ENCODE measurements around the gene MBP. TPM values are rescaled to one million over a fixed set of nuclear protein-coding genes. Genes with fewer than 3 reads are reported as not detected.

The MBP gene
- total and polyA plus RNA-seq, 9 donors: 8.7 to 23.0 (median 11.2) TPM

- Histone ChIP-seq H3K4me1 (ENCODE audit: control insufficient read depth, insufficient read depth, low read length) (peaks cover 31% of the 10 kb centered on the region), H3K9me3 (replicated peaks; ENCODE audit: control insufficient read depth, low read depth, low read length) (no peaks in the 10 kb centered on the region), H3K4me3 (ENCODE audit: low read length) (no peak overlapping the region), H3K36me3 (ENCODE audit: control insufficient read depth, insufficient read depth, low read length) (no peaks in the 10 kb centered on the region), H3K27ac (ENCODE audit: low read length) (peak overlapping the region; percentile 25), H3K27me3 (ENCODE audit: control insufficient read depth, insufficient read depth, low read length) (peaks cover 23% of the 10 kb centered on the region)
- DNase-seq: peak; percentile 78
- no CpG with 5 or more reads among the region's 11 CpGs for WGBS (ENCODE audit: insufficient coverage)
Observed at GRCh38 chr18:77127769-77128671, 4.6 kb downstream of the MBP start.

GRCh38 chr18:77124452-77124922 lies 8.1 kb downstream of the MBP start:
- H3K36me3 ChIP-seq (ENCODE audit: control insufficient read depth, insufficient read depth, low read length): no peaks in the 10 kb centered on the region
- no peaks in the 10 kb centered on the region for H3K9me3 ChIP-seq (replicated peaks; ENCODE audit: control insufficient read depth, low read depth, low read length)
- no peak overlapping the region for H3K27ac ChIP-seq (ENCODE audit: low read length)
- H3K4me3 ChIP-seq (ENCODE audit: low read length): no peak overlapping the region
- H3K27me3 ChIP-seq (ENCODE audit: control insufficient read depth, insufficient read depth, low read length): no peaks in the 10 kb centered on the region
- peaks cover 14% of the 10 kb centered on the region for H3K4me1 ChIP-seq (ENCODE audit: control insufficient read depth, insufficient read depth, low read length)
- peak; percentile 78 for DNase-seq
- 38% methylated on average over 2 of the region's 9 CpGs for WGBS (ENCODE audit: insufficient coverage)

GRCh38 chr18:77123320-77124231 lies 9.0 kb downstream of the MBP start:
- Histone ChIP-seq H3K27ac (ENCODE audit: low read length) (no peak overlapping the region), H3K9me3 (replicated peaks; ENCODE audit: control insufficient read depth, low read depth, low read length) (no peaks in the 10 kb centered on the region), H3K4me1 (ENCODE audit: control insufficient read depth, insufficient read depth, low read length) (peaks cover 10% of the 10 kb centered on the region), H3K36me3 (ENCODE audit: control insufficient read depth, insufficient read depth, low read length) (no peaks in the 10 kb centered on the region), H3K4me3 (ENCODE audit: low read length) (no peak overlapping the region), H3K27me3 (ENCODE audit: control insufficient read depth, insufficient read depth, low read length) (no peaks in the 10 kb centered on the region)
- 75% methylated on average over 7 of the region's 14 CpGs for WGBS (ENCODE audit: insufficient coverage)
- DNase-seq: no peak

- WGBS (ENCODE audit: insufficient coverage): no CpG with 5 or more reads among the region's 3 CpGs
- H3K27me3 ChIP-seq (ENCODE audit: control insufficient read depth, insufficient read depth, low read length): no peaks in the 10 kb centered on the region
- no peak overlapping the region for H3K27ac ChIP-seq (ENCODE audit: low read length)
Observed at GRCh38 chr18:77121523-77121922, 11.1 kb downstream of the MBP start.

GRCh38 chr18:77119851-77120491 lies 12.6 kb downstream of the MBP start:
- Histone ChIP-seq H3K9me3 (replicated peaks; ENCODE audit: control insufficient read depth, low read depth, low read length) (no peaks in the 10 kb centered on the region), H3K4me1 (ENCODE audit: control insufficient read depth, insufficient read depth, low read length) (peaks cover 10% of the 10 kb centered on the region), H3K36me3 (ENCODE audit: control insufficient read depth, insufficient read depth, low read length) (no peaks in the 10 kb centered on the region), H3K27me3 (ENCODE audit: control insufficient read depth, insufficient read depth, low read length) (no peaks in the 10 kb centered on the region), H3K27ac (ENCODE audit: low read length) (no peak overlapping the region), H3K4me3 (ENCODE audit: low read length) (no peak overlapping the region)
- 68% methylated on average over 22 of the region's 23 CpGs for WGBS (ENCODE audit: insufficient coverage)
- no peak for DNase-seq

More at GRCh38 chr18:77121523-77121922, 11.1 kb downstream of the MBP start:
- Histone ChIP-seq H3K4me1 (ENCODE audit: control insufficient read depth, insufficient read depth, low read length) (peaks cover 7% of the 10 kb centered on the region), H3K36me3 (ENCODE audit: control insufficient read depth, insufficient read depth, low read length) (no peaks in the 10 kb centered on the region), H3K4me3 (ENCODE audit: low read length) (no peak overlapping the region), H3K9me3 (replicated peaks; ENCODE audit: control insufficient read depth, low read depth, low read length) (no peaks in the 10 kb centered on the region)
- DNase-seq: no peak

- Histone ChIP-seq H3K27ac (ENCODE audit: low read length) (no peak overlapping the region), H3K27me3 (ENCODE audit: control insufficient read depth, insufficient read depth, low read length) (no peaks in the 10 kb centered on the region), H3K36me3 (ENCODE audit: control insufficient read depth, insufficient read depth, low read length) (no peaks in the 10 kb centered on the region), H3K4me3 (ENCODE audit: low read length) (no peak overlapping the region), H3K4me1 (ENCODE audit: control insufficient read depth, insufficient read depth, low read length) (peaks cover 12% of the 10 kb centered on the region), H3K9me3 (replicated peaks; ENCODE audit: control insufficient read depth, low read depth, low read length) (no peaks in the 10 kb centered on the region)
- DNase-seq: no peak
- 78% methylated on average over 9 of the region's 12 CpGs for WGBS (ENCODE audit: insufficient coverage)
Observed at GRCh38 chr18:77119101-77119850, 13.3 kb downstream of the MBP start.

- no peak for DNase-seq
- Histone ChIP-seq H3K9me3 (replicated peaks; ENCODE audit: control insufficient read depth, low read depth, low read length) (no peaks in the 10 kb centered on the region), H3K4me3 (ENCODE audit: low read length) (no peak overlapping the region), H3K4me1 (ENCODE audit: control insufficient read depth, insufficient read depth, low read length) (peaks cover 13% of the 10 kb centered on the region), H3K36me3 (ENCODE audit: control insufficient read depth, insufficient read depth, low read length) (no peaks in the 10 kb centered on the region), H3K27me3 (ENCODE audit: control insufficient read depth, insufficient read depth, low read length) (no peaks in the 10 kb centered on the region), H3K27ac (ENCODE audit: low read length) (no peak overlapping the region)
- WGBS (ENCODE audit: insufficient coverage): 85% methylated on average over 12 of the region's 12 CpGs
Observed at GRCh38 chr18:77118256-77119090, 14.1 kb downstream of the MBP start.

GRCh38 chr18:77116201-77117080 lies 16.1 kb downstream of the MBP start:
- WGBS (ENCODE audit: insufficient coverage): 89% methylated on average over 18 of the region's 18 CpGs
- Histone ChIP-seq H3K27me3 (ENCODE audit: control insufficient read depth, insufficient read depth, low read length) (no peaks in the 10 kb centered on the region), H3K27ac (ENCODE audit: low read length) (no peak overlapping the region), H3K4me1 (ENCODE audit: control insufficient read depth, insufficient read depth, low read length) (peaks cover 16% of the 10 kb centered on the region), H3K36me3 (ENCODE audit: control insufficient read depth, insufficient read depth, low read length) (no peaks in the 10 kb centered on the region), H3K4me3 (ENCODE audit: low read length) (no peak overlapping the region), H3K9me3 (replicated peaks; ENCODE audit: control insufficient read depth, low read depth, low read length) (no peaks in the 10 kb centered on the region)
- no peak for DNase-seq
